Medulla oblongata (tissue), 1 donor: ENCODE measurements around the gene COL10A1.

Experiments
- DNase-seq: peaks from one replicate; pipeline ENCODE4 v3.0.0-alpha.2; 2015; ENCODE audit errors: extremely low spot score

Gene COL10A1

DNA sequence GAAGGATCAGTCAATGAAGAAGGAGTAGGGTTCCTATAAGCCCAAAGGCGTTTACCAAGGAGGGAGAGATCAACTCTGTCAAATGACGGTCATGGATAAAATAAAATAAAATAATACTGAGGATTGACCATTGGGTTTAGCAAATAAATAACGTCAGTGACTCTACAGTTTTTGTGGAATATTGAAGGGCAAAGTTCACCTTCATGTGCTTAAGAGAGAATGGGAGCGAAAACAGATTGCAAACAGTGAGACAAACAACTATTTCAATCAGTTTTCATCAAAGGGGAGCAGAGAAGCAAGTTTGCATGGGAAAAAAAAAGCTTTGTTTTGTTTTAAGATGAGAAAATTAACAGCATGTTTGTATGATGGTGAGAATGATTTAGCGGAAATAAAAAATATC lies 42.9 kb downstream of the COL10A1 start:
- no peak for DNase-seq

DNA sequence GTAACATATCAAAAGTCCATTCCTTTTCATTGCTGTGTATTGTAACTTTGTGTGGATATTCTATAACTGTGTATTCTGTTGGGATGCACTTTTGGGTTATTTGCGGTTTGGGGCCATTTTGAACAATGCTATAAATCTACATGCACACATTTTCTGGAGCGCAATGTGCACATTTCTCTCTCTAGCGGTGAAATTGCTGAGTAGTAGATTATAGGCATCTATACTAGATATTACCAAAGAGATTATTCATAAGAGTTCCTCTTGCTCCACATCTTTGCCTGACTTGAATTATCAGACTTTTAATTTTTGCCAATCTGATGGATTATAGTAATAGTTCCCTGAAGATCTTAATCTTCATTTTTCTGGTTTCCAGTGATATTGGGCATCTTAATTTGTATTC lies 47.0 kb downstream of the COL10A1 start:
- DNase-seq, result no peak

DNA sequence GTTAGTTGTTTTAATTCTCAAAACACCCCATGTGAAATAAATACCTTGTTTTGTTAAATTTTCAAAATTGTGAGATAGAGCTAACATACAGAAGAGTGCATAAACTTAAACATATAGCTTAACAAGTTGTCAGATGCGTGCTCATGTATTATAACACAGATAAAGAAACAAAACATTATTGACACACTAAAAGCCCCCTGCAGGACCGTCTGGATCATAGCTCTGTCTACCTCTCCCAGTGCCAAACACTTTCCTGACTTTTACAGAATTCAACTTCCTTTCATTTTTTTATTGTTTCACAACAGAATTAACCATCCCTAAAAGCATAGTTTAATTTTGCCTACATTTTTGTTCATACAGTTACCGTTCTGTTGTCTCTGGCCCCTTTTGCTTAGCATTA lies 47.4 kb downstream of the COL10A1 start:
- DNase-seq, result no peak

DNA sequence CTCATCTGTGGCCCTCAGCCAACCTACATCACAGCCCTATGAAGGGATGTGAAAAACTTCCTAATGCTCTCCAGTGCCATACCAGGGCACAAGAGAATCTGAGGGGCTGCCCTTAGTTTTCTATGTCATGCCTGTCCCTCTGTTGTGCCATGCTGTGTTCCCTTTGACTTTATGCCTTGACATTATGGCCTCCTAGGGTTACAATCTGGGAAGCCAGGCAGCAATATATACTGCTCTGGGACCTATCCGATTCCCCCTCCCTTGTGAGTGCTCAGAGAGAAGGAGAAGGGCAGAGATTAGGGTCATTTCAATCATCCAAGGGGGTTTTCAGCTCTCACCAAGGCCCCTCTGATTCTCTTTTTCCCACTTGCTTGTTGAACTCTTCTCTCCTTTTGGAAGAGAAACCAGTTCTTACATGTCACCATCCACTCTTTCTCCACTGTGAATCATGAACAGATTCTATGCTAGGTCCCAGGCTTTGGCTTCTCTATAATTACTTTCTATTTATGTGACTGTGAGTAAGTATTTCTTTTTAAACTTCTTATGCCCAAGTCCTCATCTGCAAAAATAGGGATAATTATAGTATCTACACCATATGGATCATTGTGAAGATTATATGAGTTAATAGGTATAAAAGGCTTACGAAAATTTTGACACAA lies 51.1 kb downstream of the COL10A1 start:
- no peak for DNase-seq

DNA sequence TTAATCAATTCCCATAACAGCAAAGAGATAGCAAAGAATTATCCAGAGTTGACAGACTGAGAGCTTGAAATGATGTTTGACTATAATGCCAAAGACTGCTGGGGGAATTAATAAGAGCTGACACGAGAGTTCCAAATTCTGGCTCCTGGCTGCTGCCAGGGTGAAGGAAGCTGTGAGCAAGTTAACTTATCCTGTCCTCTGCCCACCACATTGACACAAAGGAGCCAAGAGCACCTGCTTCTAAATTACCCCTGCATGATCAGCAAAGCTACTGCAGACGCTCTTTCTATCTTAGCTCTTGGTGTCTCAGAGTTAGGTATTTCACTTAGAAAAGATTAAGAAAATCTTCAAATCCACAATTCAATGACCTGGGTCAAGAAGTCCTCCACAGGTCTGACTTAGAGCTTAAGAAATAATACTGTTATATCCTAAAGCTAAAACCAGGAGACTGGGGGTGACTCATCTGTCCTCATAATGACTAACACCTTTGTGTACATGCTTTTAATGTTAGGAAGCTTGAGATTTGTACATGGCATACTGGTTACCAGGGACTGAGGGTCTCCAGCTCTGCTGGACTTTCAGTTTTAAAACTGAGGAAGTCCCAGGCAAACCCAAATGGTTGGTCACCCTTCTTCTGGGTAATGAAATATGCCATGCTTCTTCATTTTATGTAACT lies 52.0 kb downstream of the COL10A1 start:
- DNase-seq, result no peak

DNA sequence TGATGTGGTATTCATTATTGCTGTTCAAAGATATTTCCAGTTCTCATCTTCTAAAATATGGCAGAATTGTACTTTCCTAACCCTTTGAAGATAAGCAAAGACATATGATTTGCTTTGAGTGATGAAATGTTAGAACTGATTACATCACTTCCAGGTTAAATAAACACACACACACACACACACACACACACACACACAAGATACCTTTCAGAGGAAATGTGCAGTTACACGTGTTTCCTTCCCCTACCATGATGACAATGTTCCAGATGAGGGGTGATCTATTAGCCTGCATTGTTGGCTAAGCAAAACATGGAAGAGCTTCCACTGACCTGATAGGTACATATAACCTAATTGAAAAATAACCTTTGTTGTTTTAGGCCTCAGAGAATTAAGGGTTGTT lies 53.6 kb downstream of the COL10A1 start:
- DNase-seq, result no peak

DNA sequence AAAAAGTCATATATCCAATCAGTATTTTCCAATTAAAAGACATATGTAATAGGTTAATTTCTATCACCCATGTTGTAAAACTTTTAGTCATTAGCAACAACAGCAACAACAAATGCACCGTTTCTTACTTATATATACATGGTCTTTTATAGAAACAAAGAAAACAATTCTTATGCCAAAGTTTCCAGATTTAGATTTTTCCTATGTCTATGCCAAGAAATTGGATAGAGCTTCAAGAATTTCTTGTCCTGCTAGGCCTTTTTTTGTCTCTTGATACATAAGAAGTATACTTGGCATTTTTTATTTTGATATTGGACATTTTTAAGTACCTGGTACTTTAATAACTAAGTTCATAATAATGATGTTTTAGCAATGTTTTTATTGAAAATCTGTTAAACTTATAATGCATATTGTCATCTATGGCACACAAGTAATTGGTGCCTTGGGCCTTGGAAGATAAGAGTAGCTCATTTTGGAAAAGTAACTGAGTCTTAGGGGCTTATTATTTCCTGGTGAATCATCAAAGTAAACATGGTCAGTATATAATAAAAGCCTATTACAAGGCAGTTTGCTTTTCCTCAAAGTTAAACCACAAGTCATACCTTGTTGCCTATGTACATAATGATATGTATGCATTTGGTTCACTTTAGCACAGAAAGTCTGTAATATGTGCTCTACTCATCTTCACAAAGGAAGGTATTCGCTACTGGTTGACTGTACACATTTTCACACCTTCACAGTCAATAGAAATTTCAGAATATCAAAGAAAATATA lies 55.1 kb downstream of the COL10A1 start:
- DNase-seq, result no peak

DNA sequence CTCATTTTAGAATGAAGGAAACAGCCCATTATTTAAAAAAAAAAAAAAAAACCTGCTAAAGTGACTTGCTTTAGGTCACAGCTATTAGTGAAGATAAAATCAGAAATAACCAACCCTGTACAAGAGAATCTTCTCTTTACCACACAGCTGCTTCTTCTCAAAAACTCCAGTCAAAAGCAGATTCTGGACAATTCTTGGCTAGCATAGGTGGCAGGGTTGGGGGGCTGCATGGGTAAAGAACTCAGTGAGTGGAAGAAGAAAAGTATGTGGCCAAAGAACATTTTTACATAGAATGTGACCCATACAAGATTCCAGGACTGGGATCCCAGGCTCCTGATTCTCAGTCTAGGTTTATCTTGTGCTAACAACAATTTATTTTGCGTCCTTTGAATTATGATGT lies 55.8 kb downstream of the COL10A1 start:
- DNase-seq, result no peak
